HG03575 (cell line): Measurements from ENCODE around the gene TRAF3IP3.
A peak's percentile ranks its signal among the peaks of the same experiment; 100 is the strongest.

Source experiments
- ATAC-seq: cut with Tn5 transposase; IDR thresholded peaks from one replicate; pipeline ENCODE4 v1.9.1; 2021; ENCODE audit not compliant: unreplicated experiment, insufficient number of reproducible peaks, low FRiP score; ENCODE audit errors: extremely low read depth

TRAF3IP3 gene

GRCh38 chr1:209759829-209760359 lies 4.0 kb downstream of the TRAF3IP3 start:
- no peak for ATAC-seq

- ATAC-seq = no peak
These were observed 5.3 kb downstream of the TRAF3IP3 start for GRCh38 chr1:209761011-209761635.

- no peak for ATAC-seq
These were observed 10.2 kb downstream of the TRAF3IP3 start for GRCh38 chr1:209766051-209766450.

GRCh38 chr1:209767096-209767495 lies 11.2 kb downstream of the TRAF3IP3 start:
- no peak for ATAC-seq

- no peak for ATAC-seq
These were observed 11.9 kb downstream of the TRAF3IP3 start for GRCh38 chr1:209767706-209768105.

GRCh38 chr1:209768354-209768774 lies 12.5 kb downstream of the TRAF3IP3 start:
- peak; percentile 79 for ATAC-seq

- ATAC-seq = peak; percentile 67
These were observed 13.5 kb downstream of the TRAF3IP3 start for GRCh38 chr1:209769171-209769904.

GRCh38 chr1:209769971-209770370 lies 14.1 kb downstream of the TRAF3IP3 start:
- ATAC-seq = no peak

- no peak for ATAC-seq
These were observed 15.0 kb downstream of the TRAF3IP3 start for GRCh38 chr1:209770636-209771415.

GRCh38 chr1:209772126-209772525 lies 16.3 kb downstream of the TRAF3IP3 start:
- no peak for ATAC-seq

GRCh38 chr1:209774592-209774991 lies 18.7 kb downstream of the TRAF3IP3 start:
- ATAC-seq = no peak

GRCh38 chr1:209775678-209776077 lies 19.8 kb downstream of the TRAF3IP3 start:
- ATAC-seq = no peak

- ATAC-seq = no peak
These were observed 21.7 kb downstream of the TRAF3IP3 start for GRCh38 chr1:209777587-209777986.

GRCh38 chr1:209778102-209778501 lies 22.2 kb downstream of the TRAF3IP3 start:
- no peak for ATAC-seq

GRCh38 chr1:209780268-209780667 lies 24.4 kb downstream of the TRAF3IP3 start:
- no peak for ATAC-seq

GRCh38 chr1:209783386-209783785 lies 27.5 kb downstream of the TRAF3IP3 start:
- no peak for ATAC-seq

GRCh38 chr1:209784265-209785169 lies 28.7 kb downstream of the TRAF3IP3 start, which contains the start of gene C1orf74:
Gene C1orf74, minus strand, starts transcription at chr1:209784559. Its CDS starts 925 bp downstream, at chr1:209783634.
- ATAC-seq = peak; percentile 71

GRCh38 chr1:209785592-209785991 lies 29.7 kb downstream of the TRAF3IP3 start:
- no peak for ATAC-seq

GRCh38 chr1:209786146-209786545 lies 30.3 kb downstream of the TRAF3IP3 start:
- ATAC-seq = no peak
